GM18511 (cell line): ENCODE data around the gene ELAPOR1.
"Not testable (repeated sequence)": the region's sequence is repeated elsewhere in the genome, so short reads cannot be mapped to it uniquely, and the experiment has no call there.

Source experiments
- ATAC-seq: cut with Tn5 transposase; IDR thresholded peaks from one replicate; pipeline ENCODE4 v1.9.1; 2021; ENCODE audit warnings: mild to moderate bottlenecking, moderate library complexity; ENCODE audit not compliant: unreplicated experiment

Gene ELAPOR1

GRCh38 chr1:109135940-109136339, 22.0 kb downstream of the ELAPOR1 start:
- no peak for ATAC-seq

DNA sequence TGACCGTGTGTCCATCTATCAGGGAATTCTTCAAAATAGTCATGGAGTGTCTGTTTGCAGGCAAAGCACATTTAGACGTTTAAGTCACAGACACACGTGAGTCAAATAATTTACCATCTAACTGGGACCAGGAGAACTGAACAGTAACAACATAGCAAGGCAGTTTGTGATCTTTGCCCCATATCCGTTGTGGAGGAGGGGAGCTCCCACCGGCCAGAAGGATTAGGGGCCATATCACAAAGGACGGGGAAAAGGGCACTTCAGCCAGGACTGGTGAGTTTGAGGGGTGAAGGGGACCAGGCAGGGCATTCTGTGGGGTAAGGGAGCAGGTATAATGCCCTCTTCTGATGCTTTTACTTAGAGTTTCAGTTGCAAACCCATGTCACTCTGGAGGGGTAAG, 22.9 kb downstream of the ELAPOR1 start:
- ATAC-seq = no peak

DNA sequence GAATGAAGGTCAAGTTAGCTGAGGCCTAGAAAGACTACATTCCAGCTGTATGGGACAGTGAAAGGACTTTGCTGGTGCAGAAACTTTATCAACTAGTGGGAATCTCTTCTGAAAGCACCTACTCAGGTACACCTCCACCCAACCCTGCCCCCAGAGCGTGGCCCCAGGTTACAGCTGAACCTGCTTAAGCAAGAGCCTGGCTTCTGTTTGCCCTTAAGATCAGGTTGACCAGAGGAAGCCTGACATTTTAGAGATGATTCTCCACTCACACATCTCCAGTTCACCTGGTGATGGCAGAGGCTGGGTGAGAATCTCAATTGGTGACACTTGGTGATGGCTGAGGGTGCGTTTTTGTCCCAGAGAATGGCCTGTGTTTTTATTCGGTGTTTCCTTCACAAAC, 24.0 kb downstream of the ELAPOR1 start:
- no peak for ATAC-seq

DNA sequence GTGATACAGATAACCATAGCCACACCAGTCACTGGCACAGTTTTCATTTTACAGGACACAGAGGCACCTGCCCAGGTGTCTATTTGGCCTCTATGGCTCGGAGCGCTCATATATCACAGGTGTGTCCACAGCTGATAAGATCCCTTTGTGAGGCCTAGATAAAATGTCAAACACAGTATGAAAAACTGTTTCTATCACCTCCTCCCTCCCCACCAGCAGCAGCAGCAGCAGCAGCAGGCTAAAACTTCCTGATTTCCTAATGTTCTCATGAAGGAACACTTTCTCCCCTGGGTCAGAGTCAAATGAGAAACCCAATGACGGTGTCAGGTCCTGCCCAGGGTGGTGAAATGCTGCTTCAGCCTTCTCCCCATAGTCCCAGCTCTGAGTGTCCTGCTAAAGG, 24.4 kb downstream of the ELAPOR1 start:
- no peak for ATAC-seq

DNA sequence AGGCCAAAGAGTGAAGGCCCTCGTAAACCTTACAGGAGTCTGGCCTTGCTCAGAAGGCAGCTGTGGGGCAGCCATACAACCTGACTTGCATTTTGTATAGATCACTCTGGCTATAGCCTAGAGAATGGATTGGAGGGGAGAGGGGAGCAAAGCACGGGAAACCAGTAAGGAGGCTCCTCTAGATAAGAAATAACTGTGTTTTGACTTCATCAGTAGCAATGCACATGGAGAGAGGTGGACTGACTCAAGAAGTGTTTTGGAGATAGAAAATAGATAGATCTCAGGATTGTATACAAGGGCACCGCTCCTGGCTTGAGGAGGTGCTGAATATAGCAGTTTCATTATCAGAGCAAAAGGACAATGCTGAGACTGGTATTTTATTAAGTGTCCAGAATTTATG, 26.5 kb downstream of the ELAPOR1 start:
- no peak for ATAC-seq

DNA sequence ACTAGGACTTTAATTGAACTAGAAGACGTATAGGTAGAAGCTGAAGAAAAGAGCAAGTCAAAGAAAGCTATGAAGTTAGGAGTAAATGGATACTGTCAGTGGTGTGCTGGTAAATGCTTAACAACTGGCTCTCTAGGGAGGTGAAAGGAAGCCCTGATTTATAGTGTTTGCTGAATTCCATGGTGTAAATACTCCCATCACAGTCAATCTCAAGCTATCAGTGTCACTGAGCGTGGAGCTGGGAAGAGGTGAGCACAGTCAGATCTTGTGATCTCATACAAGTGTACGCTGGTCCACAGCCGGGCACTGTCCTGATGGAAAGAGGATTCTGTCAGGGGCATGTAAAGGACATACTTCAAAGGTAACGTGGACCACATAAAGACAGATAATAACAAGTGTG, 28.3 kb downstream of the ELAPOR1 start:
- ATAC-seq = no peak

- not testable (repeated sequence) for ATAC-seq
Observed at GRCh38 chr1:109142725-109143124, 28.8 kb downstream of the ELAPOR1 start.

DNA sequence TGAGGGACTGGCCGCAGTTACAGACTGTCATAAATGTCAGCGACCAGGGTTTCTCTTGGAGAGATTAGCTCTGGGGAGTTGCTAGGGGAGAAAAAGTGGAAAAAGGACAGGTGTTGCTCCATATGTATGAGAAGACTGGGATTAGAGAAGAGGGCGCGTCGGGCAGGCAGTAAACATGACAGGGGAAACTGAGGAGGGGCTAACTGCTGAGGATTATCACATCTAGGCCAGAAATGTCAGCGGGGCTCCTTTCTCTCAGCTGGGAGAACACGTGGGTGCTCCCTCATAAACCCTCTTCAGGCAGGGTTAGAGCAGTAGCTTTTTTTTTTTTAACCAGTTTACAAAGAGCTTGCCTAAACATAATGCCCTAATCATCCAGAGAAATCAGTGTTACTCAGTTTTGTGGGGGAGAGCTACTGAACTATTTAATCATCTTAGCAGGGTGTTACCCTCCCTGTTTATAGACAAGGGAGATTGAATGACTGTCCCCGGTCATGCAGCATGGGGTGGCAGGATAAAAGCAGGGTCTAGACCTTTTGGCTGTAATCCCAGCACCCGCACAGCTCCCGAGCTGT, 35.2 kb downstream of the ELAPOR1 start:
- no peak for ATAC-seq

- no peak for ATAC-seq
Observed at GRCh38 chr1:109149874-109150601, 36.1 kb downstream of the ELAPOR1 start.

- ATAC-seq = no peak
Observed at GRCh38 chr1:109151146-109151990, 37.5 kb downstream of the ELAPOR1 start.

DNA sequence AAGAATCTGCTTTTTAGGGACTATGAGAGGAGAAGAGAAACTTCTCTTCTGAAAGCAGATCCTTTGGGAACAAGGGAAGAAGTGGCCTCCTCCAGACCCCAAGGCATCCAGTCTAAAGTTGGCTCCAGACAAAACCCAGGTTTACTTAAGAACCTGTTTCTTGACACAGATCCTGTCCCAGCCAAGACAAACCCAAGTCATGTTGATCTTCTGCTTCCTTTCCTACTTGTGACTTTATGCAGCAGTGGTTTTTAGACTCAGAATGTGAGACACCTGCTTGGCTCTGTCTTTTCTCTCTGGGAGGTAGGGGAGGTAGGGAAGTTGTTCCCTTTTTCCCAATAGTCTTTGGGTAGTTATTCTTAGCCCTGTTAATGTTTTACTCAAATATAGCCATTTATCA, 38.3 kb downstream of the ELAPOR1 start:
- no peak for ATAC-seq

DNA sequence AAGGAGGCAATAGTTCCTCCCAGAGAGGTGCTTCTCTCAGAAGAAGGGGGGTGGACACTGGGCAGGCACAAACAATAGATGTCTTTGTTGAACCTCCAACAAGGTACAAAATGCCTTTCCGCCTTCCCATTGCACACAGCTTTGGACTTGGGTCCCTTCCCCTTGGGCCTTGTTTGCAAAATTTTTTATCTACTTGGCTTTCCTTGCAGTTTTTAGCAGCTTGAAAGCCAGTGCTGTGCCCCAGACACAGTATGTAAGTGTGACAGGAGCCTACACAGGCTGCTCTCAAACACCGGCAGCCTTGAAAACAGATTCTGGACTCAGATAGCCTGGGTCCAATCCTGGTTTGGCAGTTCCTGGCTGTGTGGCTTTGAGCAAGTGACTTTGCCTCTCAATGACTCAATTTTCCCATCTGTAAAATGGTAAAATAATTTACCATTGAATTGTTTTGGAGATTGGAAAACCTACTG, 43.0 kb downstream of the ELAPOR1 start:
- ATAC-seq = no peak

GRCh38 chr1:109158433-109158832, 44.5 kb downstream of the ELAPOR1 start:
- ATAC-seq = no peak

DNA sequence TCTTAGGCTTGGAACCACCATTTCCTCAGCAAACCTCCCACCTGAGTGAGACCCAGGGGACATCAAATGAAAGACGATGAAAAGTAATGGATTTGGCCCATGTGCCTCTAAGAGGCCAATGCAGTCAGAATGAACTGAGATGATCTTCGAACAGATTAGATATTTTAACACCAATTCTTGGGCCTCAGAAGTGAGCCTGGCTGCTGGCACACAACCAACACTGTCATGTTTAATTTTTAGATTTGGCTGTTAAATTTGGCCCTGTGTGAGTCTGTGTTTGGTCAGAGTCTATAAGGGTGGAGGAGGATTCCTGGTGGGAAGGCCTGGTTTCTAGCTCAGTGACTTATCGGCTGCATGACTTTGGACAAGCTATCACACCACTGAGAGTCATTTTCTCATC, 45.4 kb downstream of the ELAPOR1 start:
- no peak for ATAC-seq

GRCh38 chr1:109160071-109160840, 46.3 kb downstream of the ELAPOR1 start:
- no peak for ATAC-seq

DNA sequence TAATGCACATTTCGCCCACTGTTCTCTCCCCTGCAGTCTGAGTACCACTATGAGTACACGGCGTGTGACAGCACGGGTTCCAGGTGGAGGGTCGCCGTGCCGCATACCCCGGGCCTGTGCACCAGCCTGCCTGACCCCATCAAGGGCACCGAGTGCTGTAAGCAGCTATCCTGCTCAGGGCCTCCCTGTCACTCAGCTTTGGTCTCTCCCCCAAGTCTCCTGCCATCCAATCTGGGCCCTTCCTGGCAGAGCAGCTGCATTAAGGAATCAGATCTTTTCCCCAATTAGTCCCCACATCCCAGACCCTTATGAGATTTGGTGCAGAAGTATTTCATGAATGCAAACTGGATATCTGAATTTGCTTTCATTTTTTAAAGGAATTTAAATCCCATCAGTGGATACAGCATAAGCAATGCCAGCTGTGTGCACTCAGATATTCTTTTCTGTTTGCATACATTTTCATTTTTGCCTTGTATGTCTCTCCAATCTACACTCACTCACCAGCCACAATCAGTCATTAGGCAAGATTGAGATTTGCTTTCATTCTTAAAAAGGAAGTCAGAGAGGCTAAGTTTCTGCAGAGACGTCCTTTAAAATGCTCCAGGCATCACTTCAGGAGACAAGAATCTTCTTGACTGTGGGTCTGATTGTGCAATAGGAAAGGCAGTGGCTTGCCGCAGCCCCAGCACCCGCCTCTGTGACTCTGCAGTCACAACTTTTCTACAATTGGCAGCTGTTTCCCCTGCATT, 48.1 kb downstream of the ELAPOR1 start:
- no peak for ATAC-seq

DNA sequence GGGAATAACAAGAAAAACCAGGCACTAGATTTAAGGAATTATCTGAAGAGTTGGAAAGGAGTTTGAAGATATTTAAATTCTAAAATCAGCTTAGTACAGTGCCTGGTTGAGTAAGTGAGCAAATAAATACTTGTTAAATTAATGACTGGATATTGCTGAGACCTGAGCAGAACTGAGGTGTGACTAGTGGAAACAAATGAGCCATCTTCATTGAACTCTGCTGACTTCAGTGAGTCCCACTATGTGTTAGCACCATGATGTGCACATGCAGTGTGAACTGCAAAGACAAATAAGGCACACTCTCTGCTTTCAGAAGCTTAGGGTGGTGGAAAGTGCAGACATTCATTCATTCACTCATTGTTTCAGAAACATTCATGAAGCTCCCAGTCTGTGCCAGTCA, 48.7 kb downstream of the ELAPOR1 start:
- no peak for ATAC-seq

DNA sequence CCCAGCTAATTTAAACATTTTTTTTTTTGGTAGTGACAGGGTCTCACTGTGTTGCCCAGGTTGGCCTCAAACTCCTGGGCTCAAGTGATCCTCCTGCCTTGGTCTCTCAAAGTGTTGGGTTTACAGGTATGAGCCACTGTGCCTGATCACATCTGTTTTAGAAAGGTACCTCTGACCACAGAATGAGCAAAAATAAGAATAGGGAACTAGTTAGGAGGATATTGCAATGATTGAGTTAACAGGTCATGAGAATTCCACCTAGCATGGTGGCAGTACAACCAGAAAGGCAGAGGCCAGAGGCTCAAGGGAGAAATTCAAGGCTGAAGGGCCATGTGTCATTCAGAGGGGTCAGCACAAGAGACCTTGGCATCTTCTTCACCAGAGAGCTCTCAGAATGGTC, 49.6 kb downstream of the ELAPOR1 start:
- no peak for ATAC-seq
